ENCODE data around the gene DAZAP1.

The DAZAP1 gene

DNA sequence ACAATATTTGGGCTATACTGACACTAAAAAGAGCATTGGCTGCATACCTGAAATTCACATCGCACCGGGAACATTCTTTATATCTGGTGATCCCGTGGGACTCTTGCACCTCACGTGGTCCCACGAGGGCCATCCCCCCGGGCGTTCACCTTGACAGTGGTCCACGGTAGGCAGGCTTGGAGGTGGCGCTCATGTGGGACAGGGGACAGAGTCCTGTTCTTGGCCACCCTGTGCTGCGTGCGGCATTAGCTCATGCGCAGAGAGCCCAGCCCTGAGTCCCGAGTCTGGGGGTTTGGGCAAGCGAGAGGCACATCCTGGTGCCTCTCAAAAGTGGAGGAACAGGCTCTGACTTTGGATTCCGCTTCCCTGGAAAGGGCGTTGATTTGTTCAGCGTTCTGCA lies 13.5 kb upstream of the DAZAP1 start:
- no peak for DNase-seq (ENCODE audit: low read depth, low spot score)

DNA sequence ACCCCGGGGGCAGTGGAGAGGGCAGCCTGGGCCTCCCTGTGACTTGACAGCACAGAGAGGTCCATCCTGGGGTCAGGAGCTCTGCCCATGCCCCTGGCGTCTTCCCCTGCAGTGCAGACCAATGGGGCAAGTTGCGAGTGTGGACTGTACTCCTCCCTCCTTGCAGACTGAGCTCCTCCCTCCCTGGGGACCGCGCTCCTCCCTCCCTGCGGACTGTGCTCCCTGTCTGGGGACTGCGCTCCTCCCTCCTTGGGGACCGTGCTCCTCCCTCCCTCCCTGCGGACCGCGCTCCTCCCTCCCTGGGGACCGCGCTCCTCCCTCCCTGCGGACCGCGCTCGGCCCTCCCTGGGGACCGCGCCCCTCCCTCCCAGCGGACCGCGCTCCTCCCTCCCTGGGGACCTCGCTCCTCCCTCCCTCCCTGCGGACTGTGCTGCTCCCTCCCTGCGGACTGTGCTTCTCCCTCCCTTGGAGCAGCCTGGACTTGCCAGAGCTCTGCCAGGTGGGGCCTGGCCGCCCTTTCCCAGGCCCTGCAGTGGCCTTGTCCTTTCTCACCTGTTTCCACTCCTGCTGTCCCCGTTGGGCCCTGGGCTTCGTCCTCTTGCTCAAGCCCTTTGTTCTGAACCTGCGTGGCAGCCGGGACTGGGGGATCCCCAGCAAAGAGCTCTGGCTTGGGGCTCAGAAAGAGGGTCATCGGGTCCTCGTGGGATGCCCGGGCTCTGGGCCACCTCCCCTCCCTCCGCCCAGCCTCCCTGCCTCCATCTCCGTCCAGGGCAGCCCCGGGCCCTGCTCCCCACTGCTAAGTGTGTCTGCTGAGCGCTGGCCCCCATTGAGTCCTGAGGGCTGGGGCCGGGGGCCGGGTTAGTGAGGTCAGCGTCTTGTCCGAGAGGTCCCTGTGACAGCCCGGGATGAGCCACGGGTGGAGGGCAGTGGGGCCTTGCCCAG lies 12.9 kb upstream of the DAZAP1 start:
- no peak for DNase-seq (ENCODE audit: low read depth, low spot score)

- no peak for DNase-seq (ENCODE audit: low read depth, low spot score)
Measured at GRCh38 chr19:1395194-1396018, 12.0 kb upstream of the DAZAP1 start.

GRCh38 chr19:1396019-1396767 lies 11.2 kb upstream of the DAZAP1 start:
- DNase-seq (ENCODE audit: low read depth, low spot score), result no peak

- DNase-seq (ENCODE audit: low read depth, low spot score), result no peak
Measured at GRCh38 chr19:1396768-1397679, 10.4 kb upstream of the DAZAP1 start.

DNA sequence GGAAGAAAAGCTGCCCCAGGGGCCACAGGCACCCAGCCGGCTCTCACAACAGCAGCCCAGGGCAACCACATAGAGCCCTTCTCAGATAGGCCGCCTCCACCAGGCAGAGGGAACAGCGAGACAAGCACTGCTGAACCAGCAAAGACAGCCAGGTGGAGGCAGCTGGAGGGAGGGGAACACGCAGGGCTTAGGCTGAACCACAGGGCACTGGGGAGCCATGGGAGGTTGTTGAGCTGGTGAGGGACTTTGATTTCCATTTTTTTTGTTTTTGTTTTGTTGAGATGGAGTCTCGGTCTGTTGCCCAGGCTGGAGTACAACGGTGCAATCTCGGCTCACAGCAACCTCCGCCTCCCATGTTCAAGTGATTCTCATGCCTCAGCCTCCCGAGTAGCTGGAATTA lies 9.5 kb upstream of the DAZAP1 start:
- DNase-seq (ENCODE audit: low read depth, low spot score), result no peak

DNA sequence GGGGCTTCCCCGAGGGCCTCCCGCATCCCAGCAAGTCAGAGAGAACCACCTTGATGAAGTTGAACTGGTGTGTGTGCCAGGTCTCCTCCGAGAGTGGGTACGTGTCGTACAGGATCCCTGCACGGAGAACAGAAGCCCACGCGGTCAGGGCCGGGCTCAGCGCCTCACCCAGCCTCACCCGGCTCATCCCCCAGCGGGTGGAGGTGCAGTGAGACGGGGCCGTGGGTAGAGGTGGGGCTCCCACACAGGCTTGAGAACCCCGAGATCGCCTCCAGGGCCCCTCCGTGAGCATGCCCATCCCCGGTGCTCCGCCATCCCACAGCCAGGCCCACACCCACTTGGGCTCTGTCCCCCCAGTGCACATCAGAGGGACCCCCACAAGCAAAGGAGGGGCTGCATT lies 8.3 kb upstream of the DAZAP1 start:
- no peak for DNase-seq (ENCODE audit: low read depth, low spot score)

DNA sequence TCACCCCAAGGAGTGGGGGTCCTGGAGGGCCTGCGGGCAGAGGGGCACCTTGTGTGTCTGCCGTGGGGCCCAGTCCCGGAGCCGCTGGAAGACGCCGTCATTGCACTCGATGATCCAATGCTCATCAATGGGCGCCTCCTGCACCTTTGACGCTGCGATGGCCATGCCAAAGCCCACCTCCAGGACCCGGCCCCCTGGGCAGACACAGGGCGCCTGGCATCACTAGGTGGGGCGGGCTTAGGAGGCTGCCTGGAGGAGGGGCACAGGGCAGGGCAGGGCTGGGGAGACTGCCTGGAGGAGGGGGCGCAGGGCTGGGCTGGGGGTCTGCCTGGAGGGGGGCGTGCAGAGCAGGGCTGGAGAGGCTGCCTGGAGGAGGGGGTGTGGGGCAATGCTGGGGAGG lies 7.6 kb upstream of the DAZAP1 start:
- DNase-seq (ENCODE audit: low read depth, low spot score), result no peak

GRCh38 chr19:1400281-1401137 lies 6.9 kb upstream of the DAZAP1 start:
- no peak for DNase-seq (ENCODE audit: low read depth, low spot score)

DNA sequence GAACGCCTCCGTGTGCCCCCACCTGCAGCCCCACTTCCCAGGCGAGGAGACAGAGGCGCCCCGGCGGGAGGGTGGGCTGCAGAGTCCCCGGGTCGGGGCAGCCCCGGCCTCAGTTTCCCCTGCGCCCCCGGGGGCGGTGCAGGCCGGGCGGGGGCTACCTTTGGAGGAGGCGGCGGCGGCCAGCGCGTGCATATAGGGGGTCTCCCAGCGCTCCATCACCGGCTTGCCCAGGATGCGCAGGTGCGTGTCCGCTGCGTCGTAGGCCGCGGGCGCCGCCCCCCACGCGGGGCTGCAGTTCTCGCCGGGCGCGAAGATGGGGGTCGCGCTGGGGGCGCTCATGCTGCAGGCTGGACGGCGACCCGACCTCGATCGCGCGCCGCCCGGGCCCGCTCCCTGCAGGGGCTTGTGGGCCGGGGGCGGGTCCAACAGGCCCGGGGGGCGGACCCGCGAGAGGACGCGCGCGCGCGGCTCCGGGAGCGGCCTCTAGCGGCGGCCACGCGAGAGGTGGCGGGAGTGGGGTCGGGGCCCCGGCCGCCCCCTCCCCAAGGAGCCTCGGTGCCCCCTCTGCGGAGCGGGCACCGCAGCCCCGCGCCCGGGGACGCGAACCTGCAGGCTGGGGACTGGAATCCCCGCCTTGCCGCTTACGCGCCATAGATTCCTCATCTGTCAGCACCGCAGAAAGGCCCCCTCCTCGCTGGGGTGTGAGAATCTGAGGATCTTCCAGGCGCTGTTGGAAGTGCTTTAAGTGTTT lies 6.1 kb upstream of the DAZAP1 start, which contains the start of gene GAMT:
TSS of gene GAMT (minus strand) at position 405 of the 751 bp plus-strand sequence. CDS start at position 339, 66 bp downstream.
- no peak for DNase-seq (ENCODE audit: low read depth, low spot score)

- no peak for DNase-seq (ENCODE audit: low read depth, low spot score)
Measured at GRCh38 chr19:1401889-1402217, 5.5 kb upstream of the DAZAP1 start.

DNA sequence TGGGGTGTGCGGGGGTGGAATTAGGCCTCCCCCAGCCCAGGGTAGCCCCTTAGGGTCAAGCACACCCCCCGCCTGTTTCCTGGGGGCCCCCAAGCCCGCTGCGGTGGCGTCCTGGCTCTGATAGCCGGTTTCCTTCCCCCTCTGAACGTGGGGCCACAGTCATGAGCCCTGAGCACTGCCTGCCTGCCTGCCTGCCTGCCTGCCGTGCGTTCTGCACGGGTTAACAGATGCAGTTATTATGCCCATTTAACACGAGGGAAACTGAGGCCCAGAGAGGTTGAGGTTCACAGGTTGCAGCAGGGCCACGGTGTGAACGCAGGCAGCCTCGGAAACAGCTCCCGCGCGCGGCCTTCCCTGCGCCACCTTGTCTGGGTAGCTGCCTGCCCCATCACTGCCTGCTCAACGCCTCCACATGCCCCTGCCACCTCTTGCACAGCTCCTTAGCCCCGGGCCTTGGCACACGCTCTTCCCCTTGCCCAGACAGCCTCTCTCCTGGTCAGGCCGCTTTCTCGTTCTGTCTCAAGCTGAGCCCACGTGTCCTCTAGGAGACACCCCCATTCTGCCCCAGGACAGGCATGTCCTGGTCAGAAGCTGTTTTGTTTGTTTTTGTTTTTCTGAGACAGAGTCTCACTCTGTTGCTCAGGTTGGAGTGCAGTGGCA lies 4.8 kb upstream of the DAZAP1 start:
- DNase-seq (ENCODE audit: low read depth, low spot score), result no peak

- peak; percentile 95 for DNase-seq (ENCODE audit: low read depth, low spot score)
Measured at GRCh38 chr19:1406774-1407527, 435 bp upstream of the DAZAP1 start.

DNA sequence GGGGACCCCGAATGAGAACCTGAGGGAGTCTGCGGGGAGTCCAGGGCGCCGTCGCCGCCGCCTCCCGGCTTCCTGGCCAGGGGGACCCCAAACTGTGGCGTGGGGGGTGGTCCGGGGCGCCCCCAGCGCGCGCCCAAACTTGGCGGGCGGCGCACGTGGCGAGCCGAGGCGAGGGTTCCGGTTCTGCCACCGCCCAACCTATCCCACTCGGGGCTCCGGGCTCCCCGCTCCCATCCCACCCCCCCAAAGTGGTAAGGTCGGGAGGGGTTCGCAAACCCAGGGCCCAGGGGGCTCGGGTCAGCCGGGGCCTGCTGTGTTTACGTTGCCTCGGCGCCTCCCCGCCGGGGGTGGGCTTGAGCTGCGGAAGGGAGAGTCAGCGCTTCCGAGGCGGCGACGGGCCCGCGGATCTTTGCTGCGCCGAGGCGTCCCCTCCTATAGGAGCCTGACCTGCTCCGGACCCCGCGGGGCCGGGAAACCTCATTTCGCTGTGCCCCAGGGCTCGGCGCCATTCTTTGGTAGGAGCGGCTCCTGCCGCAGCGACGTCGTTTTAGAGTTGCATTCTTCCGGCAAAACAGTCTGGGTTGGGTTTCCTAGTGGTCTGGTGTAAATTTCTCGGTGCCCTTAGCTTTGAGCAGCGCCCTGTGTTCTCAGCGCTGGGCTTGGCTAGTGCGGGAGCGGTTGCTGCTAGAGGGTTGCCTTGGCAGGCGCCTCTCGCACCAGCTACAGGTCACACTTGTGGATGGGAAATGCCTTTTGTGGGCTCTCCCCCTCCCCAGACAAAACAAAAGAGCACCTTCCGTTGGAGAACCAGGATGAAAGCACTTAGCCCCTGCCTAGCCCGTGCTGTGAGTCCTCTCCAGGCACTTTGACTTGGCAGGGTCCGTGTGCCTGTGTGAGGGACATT lies 1.2 kb downstream of the DAZAP1 start:
- no peak for DNase-seq (ENCODE audit: low read depth, low spot score)

DNA sequence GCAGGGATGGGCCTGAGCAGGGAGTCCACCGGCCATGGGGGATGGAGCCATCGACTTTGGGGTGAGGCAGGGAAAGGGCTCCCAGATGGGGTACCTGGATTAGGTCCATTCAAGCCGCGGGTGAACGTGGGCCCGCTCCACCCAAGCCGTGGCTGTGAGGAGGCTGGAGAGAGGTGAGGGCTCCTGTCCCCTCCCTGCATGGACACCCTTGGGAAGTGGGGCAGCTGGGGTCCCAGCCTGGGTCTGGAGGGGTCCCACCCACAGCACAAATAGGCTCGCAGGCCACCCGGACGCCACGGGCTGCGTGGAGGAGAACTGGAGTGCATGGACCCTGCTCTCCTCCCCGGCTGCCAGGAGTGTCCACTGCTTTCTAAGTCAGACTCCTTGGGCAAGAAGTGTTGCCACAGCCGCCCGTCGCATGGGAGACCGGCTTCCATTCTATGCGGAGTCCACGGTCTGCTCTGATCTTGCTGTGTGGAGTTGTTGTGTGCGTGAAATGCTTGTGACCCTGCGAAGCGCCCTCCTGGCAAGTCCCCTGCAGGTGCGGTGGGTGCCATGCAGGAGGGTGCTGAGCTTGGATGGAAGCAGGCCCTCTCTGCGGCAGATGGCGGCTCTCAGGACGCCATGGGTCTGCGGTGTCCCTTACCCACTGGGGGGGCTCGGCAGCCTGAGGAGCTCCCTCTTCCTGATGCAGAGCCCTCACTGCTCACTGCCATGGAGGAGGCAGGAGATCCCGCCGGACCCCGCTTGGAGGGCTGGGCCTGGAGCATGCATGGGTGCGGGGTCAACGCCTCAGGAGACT lies 2.0 kb downstream of the DAZAP1 start:
- no peak for DNase-seq (ENCODE audit: low read depth, low spot score)

Data from brain pericyte (primary cell).